GM12878 (cell line): ENCODE measurements around the gene HSF4. TPM values are rescaled to one million over a fixed set of nuclear protein-coding genes. Genes with fewer than 3 reads are reported as not detected.
A peak's percentile ranks its signal among the peaks of the same experiment; 100 is the strongest.

Source experiments
- ATAC-seq: fragments of 200-7000 bp; cut with Tn5 transposase; 3 replicates; pipeline ENCODE4 v1.9.1; 2020; ENCODE audit warnings: mild to moderate bottlenecking, moderate library complexity
- BruUV-seq: library from RNA; stranded (reverse); fragments of 400-500 nt; replicated peaks from 2 replicates; lab custom pipeline; 2021; lab: Mats Ljungman, UMichigan
- CTCF ChIA-PET: fragments of 300-600 bp; sonication (Branson Sonifier 250); formaldehyde crosslinking; extraction: SDS; loops from one replicate; lab custom pipeline; 2021; ENCODE audit warnings: inconsistent platforms; lab: Yijun Ruan, JAX
- POLR2A ChIA-PET: fragments of 350-600 bp; formaldehyde crosslinking; extraction: SDS; loops from one replicate; lab custom pipeline; 2021; ENCODE audit warnings: inconsistent platforms; lab: Charles Lee
- RAD21 ChIA-PET: fragments of 300-600 bp; sonication (Branson Sonifier 250); formaldehyde crosslinking; loops from one replicate; lab custom pipeline; 2023; ENCODE audit warnings: antibody characterized with exemption; ENCODE audit not compliant: unreplicated experiment; lab: Charles Lee
- SMC1A ChIA-PET: fragments of 300-600 bp; sonication (Branson Sonifier 250); formaldehyde crosslinking; loops from one replicate; lab custom pipeline; 2023; ENCODE audit not compliant: unreplicated experiment, uncharacterized antibody; lab: Charles Lee
- DNase-seq: peaks from one replicate; pipeline ENCODE4 v3.0.0-alpha.2; 2011; ENCODE audit warnings: low read depth, low spot score
- FAIRE-seq: peaks from 3 replicates; lab custom pipeline; 2011; peaks lifted over from hg19 to GRCh38; lab: Jason Lieb, UNC
- H2AFZ ChIP-seq: 2 replicates; pipeline ENCODE4 v1.6.0; 2011; ENCODE audit warnings: low read depth, low read length, control low read depth; ENCODE audit not compliant: control insufficient read depth
- H3K27ac ChIP-seq: 2 replicates; pipeline ENCODE4 v1.5.1; 2011; ENCODE audit warnings: control low read depth; ENCODE audit not compliant: control insufficient read depth, insufficient read depth
- H3K27me3 ChIP-seq, 2 experiments: replicated peaks in 1 of 2; 2 replicates each; pipeline versions ENCODE4 v1.6.0 to v1.6.1; 2011; ENCODE audit warnings: low read length in 1 of 2; ENCODE audit not compliant: control insufficient read depth in 2 of 2, insufficient read depth in 2 of 2
- H3K36me3 ChIP-seq, 2 experiments: 2 replicates each; pipeline ENCODE4 v1.5.1; 2011; ENCODE audit warnings: low read length in 1 of 2; ENCODE audit not compliant: control insufficient read depth in 2 of 2, insufficient read depth in 2 of 2
- H3K4me1 ChIP-seq: 2 replicates; pipeline ENCODE4 v1.6.1; 2011; ENCODE audit warnings: mild to moderate bottlenecking, low read length, moderate library complexity, mixed read lengths; ENCODE audit not compliant: control insufficient read depth, insufficient read depth
- H3K4me2 ChIP-seq: 2 replicates; pipeline ENCODE4 v1.6.0; 2011; ENCODE audit warnings: control low read depth; ENCODE audit not compliant: control insufficient read depth, insufficient read depth
- H3K4me3 ChIP-seq: fragments of 200-600 bp; sonication (generic); 2 replicates; pipeline ENCODE4 v1.5.1; 2016
- H3K79me2 ChIP-seq: 2 replicates; pipeline ENCODE4 v1.6.0; 2011; ENCODE audit warnings: low read length; ENCODE audit not compliant: control insufficient read depth, insufficient read depth
- H3K9ac ChIP-seq: 2 replicates; pipeline ENCODE4 v1.8.0; 2011; ENCODE audit warnings: low read length, control low read depth, mixed read lengths; ENCODE audit not compliant: control insufficient read depth, insufficient read depth
- H3K9me3 ChIP-seq: replicated peaks from 3 replicates; pipeline ENCODE4 v1.5.1; 2011; ENCODE audit warnings: mild to moderate bottlenecking, low read length; ENCODE audit not compliant: control insufficient read depth, insufficient read depth
- H4K20me1 ChIP-seq: 2 replicates; pipeline ENCODE4 v1.6.0; 2011; ENCODE audit not compliant: control insufficient read depth, insufficient read depth
- LARP7 ChIP-seq: fragments of 450-650 bp; IDR thresholded peaks from 2 replicates; pipeline ENCODE4 v1.6.1; 2017; ENCODE audit warnings: mild to moderate bottlenecking
- PKNOX1 ChIP-seq: fragments of 450-650 bp; IDR thresholded peaks from 2 replicates; pipeline ENCODE4 v1.6.1; 2016; ENCODE audit warnings: mild to moderate bottlenecking
- RELA ChIP-seq: fragments of 450-650 bp; IDR thresholded peaks from 2 replicates; pipeline ENCODE4 v1.8.0; 2014; ENCODE audit warnings: borderline replicate concordance; ENCODE audit not compliant: partially characterized antibody
- ZBED1 ChIP-seq: IDR thresholded peaks from 2 replicates; pipeline ENCODE4 v1.6.1; 2016; ENCODE audit warnings: borderline replicate concordance
- WGBS: methylation state at CpG from one replicate; pipeline ENCODE4 v1.1.6; 2016; ENCODE audit warnings: low lambda C conversion rate; ENCODE audit not compliant: insufficient replicate concordance, insufficient coverage; ENCODE audit errors: missing lambda C conversion rate; 5-methylcytosine and 5-hydroxymethylcytosine counted together
- in situ Hi-C: fragments of 300-500 bp; cut with MboI; formaldehyde crosslinking; loops from 9 replicates; pipeline ENCODE4 v1.14.3; 2018; ENCODE audit warnings: mixed read lengths
- intact Hi-C: fragments of 100-400 bp; cut with micrococcal nuclease; formaldehyde crosslinking; loops from one replicate; pipeline ENCODE4 v1.14.2; 2022; ENCODE audit not compliant: unreplicated experiment
- polyA plus RNA-seq, 11 experiments: library from polyadenylated mRNA; depleted of rRNA in 4 of 11; unstranded in 6 of 11; stranded (reverse) in 5 of 11; fragments of >200 nt; fragmentation: Nextera tagmentation in 4 of 11; fragmentation: Illumina TruSeq in 1 of 11; extraction: Ambion mirVana in 4 of 11; extraction: Trizol in 1 of 11; gene quantifications; 1 replicate in 1 of 11; 2 replicates in 10 of 11; pipeline versions ENCODE4 v1.2.1 to v1.2.3, GENCODE V29; 2011 to 2016; ENCODE audit warnings: inconsistent platforms in 2 of 11, missing spikeins in 2 of 11, low read depth in 1 of 11
- total RNA-seq, 4 experiments: library from RNA; depleted of rRNA in 3 of 4; stranded (reverse); fragments of >200 nt in 3 of 4; fragmentation: Illumina TruSeq in 1 of 4; extraction: Trizol in 1 of 4; gene quantifications; 2 replicates each; pipeline versions ENCODE4 v1.2.1 to v1.2.3, GENCODE V29; 2013 to 2021

HSF4 gene
- total and polyA plus RNA-seq, 10 of the 15 experiments (the other 5 are each of a cell fraction or from before 2014, with no cell fraction given): 0.31 to 9.9 (median 2.6) TPM; not detected in 1

- TF ChIP-seq RELA: peak; percentile 5
- TF ChIP-seq ZBED1: no peak
- peak; percentile 99 for TF ChIP-seq PKNOX1
Measured at GRCh38 chr16:67183627-67184452, 19.3 kb downstream of the HSF4 start, which contains the start of gene MATCAP1 (continued).

- no peaks in the 10 kb centered on the region for H3K9me3 ChIP-seq
- peak; percentile 10 for ATAC-seq
- TF ChIP-seq LARP7: no peak
- H3K27ac ChIP-seq: no peak overlapping the region
- RAD21 ChIA-PET: interaction anchor here (0.6 to 2.3 kb wide), 10 partner anchors 11 to 251 kb away, joined by 3 to 9 read pairs (median 3); partner anchors contain the start of genes FBXL8, NOL3 and TRADD
- peaks cover 0 to 3% of the 10 kb centered on the region in 2 experiments; a peak in 2 of 4 replicates for H3K27me3 ChIP-seq
- FAIRE-seq: no peak
- DNase-seq: no peak
- BruUV-seq: no TSS peak
- peaks cover 5% of the 10 kb centered on the region for H3K79me2 ChIP-seq
- peaks cover 4% of the 10 kb centered on the region for H3K4me1 ChIP-seq
- SMC1A ChIA-PET: interaction anchor here (0.9 to 1.7 kb wide), 8 partner anchors 10 to 228 kb away, joined by 3 to 9 read pairs (median 4); no protein-coding TSS in a partner anchor
- intact Hi-C loops (loop anchor here (2.0 kb wide), 2 partner anchors 62 to 168 kb away; partner anchors contain the start of gene FHOD1), in situ Hi-C loops (no loop called here)
- peak overlapping the region; percentile 97; the same call in 1 of the 2 replicates for H2AFZ ChIP-seq
- peak overlapping the region; percentile 76 for H3K4me3 ChIP-seq
- POLR2A ChIA-PET: interaction anchor here (1.1 to 1.2 kb wide), 2 partner anchors 24 to 42 kb away, joined by 3 to 6 read pairs; partner anchors contain the start of genes FBXL8, TMEM208 and TRADD
- H4K20me1 ChIP-seq: no peaks in the 10 kb centered on the region
- peak overlapping the region; percentile 99 for H3K4me2 ChIP-seq
- WGBS: 28% methylated on average over 46 of the region's 59 CpGs
- H3K36me3 ChIP-seq: no peaks in the 10 kb centered on the region
- no peak overlapping the region for H3K9ac ChIP-seq
- CTCF ChIA-PET: interaction anchor here (0.8 to 2.9 kb wide), 28 partner anchors 9 to 237 kb away, joined by 3 to 34 read pairs (median 6); partner anchors contain the start of genes B3GNT9, CBFB, FBXL8 and NOL3
Measured at GRCh38 chr16:67184453-67184994, 20.0 kb downstream of the HSF4 start.
